Lower leg skin (tissue), 3 donors: ENCODE measurements around the gene ZNF672.

ENCODE experiments used
- POLR2A ChIP-seq, 2 donors: fragments of 450-650 bp; IDR thresholded peaks; one replicate each; pipeline ENCODE4 v1.6.1; 2016 to 2017; ENCODE audit warnings: antibody characterized with exemption in 2 of 2, mild to moderate bottlenecking in 1 of 2, moderate library complexity in 1 of 2
- TF ChIP-seq, protein P1 (sequence below), 3 donors: fragments of 450-650 bp; IDR thresholded peaks; one replicate each; pipeline ENCODE4 v1.5.1; 2016; ENCODE audit warnings: antibody characterized with exemption in 3 of 3, mild to moderate bottlenecking in 3 of 3, moderate library complexity in 2 of 3

DNA sequence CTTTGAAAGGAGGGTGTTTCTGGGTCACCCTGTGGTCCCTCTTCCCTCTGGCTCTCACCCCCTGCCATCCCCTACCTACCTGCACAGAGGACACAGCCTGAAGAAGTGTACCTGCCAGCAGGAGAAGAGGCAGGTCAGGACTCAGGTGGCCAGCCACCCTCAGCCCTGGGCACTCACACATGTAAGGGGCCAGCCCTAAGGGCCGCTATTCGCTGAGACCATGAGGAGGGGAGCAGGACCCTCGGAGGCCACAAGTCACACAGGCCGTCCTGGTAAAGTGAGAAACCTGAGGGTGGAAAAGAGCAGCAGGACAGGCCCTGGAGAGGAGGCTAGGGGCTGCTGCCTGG is 19.7 kb downstream of the ZNF672 start:
- TF ChIP-seq, protein P1, sequence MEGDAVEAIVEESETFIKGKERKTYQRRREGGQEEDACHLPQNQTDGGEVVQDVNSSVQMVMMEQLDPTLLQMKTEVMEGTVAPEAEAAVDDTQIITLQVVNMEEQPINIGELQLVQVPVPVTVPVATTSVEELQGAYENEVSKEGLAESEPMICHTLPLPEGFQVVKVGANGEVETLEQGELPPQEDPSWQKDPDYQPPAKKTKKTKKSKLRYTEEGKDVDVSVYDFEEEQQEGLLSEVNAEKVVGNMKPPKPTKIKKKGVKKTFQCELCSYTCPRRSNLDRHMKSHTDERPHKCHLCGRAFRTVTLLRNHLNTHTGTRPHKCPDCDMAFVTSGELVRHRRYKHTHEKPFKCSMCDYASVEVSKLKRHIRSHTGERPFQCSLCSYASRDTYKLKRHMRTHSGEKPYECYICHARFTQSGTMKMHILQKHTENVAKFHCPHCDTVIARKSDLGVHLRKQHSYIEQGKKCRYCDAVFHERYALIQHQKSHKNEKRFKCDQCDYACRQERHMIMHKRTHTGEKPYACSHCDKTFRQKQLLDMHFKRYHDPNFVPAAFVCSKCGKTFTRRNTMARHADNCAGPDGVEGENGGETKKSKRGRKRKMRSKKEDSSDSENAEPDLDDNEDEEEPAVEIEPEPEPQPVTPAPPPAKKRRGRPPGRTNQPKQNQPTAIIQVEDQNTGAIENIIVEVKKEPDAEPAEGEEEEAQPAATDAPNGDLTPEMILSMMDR (IDR thresholded peaks at IDR 0.05), result no peak
- TF ChIP-seq POLR2A (IDR thresholded peaks at IDR 0.05), result no peak
